ENCODE results near the gene HDAC4.

The HDAC4 gene

DNA sequence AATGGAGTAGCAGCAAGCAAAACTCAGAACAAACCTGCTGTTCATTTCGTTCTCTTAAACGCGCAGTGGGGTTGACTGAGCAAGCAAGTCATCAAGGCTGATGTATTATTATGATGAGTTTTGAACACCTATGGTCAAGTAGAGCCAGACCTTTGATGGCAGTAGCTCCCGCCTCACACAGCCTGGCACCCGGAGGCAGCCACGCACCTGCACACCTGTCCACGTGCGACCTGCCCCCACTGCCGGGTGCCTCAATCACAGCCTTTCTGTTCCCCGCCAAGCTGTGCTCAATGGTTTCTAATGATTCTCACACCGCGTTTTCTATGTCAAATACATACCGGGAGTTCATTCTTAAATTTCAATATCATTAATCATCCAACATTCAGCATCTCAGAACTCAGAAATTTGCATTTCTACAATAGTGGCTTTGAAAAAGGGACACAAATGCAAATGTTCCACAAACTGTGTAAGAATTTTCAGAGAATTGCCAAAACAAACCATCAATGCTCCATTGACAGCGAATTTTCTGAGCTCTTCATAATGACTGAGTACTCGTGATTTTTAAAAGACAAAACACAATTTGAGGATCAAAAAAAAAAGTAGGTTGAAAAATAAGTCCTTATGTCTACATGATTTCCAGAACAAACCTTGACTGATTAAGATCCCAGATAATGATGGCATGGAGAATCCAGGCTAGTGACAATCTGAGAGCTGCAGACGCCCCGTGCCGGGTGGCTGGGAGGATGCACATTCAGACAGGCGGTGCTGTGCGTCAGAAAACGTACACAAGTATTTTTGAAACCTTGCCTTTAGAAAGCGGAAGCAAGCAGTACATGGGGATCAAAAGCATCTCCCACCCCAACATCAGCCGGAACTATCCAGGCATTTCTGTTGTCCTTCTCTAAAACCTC lies 56.6 kb downstream of the HDAC4 start:
- no peak for DNase-seq

DNA sequence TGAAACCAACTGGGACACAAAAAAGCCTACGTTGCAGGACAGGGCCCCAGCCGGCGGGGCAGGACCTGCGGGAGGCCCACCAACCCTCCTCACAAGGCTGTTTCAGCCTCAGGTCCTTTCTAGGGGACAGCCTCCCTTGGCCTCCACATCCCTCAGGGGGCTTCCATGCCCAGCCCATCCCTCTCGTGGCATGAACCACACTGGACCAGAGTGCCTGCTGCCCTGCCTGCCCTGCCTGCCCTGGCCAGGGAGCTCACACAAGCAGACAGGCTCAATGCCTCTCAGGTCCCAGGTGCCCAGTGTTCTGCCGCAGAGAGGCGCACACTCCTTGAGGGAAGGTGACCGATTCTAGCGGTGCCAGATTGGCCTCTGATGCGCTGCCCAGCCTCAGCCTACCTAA lies 57.4 kb downstream of the HDAC4 start:
- DNase-seq, result no peak

DNA sequence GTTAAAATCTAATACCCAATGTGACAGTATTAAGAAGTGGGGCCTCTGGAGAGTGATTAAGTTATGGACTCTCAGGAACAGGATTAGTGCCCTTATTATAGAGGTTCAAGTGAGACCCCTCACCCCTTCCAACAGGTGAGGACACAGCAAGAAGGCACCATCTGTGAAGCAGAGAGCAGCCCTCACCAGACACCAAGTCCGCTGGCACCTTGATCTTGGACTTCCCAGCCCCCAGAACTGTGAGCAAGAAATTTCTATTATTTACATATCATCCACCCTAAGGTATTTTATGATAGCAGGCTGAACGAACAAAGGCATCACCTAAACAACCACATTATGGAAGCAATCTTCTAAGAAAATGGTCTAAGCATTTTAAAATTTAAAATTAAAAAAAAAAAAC lies 59.0 kb downstream of the HDAC4 start:
- no peak for DNase-seq

DNA sequence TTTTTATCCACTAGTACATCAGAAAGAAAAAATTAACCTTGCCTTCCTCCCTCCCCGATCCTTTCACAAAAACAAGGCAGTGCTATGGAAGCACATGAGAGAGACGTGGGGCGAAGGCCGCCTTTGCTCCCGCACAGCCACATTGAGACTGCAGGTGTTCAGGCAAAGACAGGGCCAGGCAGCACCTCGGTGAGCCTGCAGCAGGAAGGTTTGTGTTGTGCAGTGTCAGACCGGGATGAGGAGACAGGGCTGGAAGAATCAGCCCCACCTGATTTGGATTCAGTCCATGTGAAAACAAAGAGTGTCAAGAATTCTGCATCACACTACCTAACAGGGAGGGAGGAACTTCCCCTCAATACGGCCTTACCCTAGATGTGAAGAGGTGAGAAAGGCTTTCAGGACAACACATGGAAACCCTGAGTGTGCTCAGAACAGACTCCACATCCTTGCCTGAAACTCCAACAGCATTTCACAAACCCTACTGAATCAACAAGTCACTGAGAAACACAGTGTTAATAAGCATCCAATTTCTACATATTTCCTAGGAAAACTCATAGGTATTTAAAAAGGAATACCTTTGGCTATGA lies 59.6 kb downstream of the HDAC4 start:
- DNase-seq, result no peak

DNA sequence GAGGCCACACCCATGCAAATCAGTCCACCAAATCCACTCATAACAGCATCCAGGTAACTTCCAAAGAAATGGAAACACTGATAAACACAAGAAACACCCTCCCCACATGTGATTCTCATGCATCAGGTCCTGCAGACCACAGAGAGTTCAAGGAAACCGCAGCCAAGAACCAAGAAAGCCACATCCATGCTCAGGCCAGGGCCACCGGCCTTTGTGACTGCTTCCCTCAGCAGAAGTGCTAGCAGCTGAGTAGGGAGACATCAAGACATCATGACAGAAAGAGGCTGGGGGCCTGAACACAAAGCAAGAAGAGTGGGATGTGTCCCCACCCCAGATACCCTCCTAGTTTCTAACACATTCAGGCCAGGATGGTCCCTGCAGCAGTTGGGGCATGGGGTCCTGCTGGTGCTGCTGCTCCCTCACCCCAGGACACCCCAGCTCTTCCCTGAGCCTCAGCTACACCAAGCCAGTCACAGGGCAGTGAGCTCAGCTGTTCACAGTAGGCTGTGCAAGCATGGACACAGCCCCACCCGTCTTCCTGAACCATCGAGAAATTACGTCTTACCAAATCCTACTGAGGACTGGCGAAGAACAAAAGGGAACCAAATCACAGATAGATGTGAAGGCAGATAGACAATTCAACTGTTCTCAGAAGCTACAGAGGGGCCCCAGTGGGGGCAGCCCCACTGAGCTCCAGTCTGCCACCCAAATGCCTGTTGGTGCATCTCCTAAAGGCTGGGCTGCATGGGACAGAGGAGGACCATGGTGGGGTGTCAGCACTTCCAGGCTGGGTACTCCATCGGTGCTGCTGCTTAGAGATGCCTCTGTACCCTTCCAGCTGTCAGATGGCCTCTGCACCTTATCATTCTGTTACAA lies 60.9 kb downstream of the HDAC4 start:
- no peak for DNase-seq

DNA sequence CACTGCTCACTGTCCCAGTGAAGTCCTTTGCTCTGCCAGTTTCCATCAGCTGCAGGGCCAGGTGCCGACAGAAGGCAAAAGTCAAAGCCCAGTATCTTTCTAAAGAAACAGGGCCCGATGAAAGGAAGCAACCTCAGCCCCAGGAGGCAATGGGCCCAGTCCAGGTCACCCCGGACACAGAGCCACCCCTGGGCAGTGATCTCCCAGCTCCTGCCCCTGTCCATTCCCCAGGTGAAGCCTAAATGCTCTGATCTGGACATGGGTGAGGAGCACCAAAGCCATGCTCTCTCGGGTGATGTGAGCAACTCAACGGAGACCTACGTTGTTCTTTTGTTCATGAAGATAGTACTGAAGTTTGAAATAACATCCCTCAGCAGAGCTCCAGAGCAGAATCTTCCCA lies 61.6 kb downstream of the HDAC4 start:
- no peak for DNase-seq

DNA sequence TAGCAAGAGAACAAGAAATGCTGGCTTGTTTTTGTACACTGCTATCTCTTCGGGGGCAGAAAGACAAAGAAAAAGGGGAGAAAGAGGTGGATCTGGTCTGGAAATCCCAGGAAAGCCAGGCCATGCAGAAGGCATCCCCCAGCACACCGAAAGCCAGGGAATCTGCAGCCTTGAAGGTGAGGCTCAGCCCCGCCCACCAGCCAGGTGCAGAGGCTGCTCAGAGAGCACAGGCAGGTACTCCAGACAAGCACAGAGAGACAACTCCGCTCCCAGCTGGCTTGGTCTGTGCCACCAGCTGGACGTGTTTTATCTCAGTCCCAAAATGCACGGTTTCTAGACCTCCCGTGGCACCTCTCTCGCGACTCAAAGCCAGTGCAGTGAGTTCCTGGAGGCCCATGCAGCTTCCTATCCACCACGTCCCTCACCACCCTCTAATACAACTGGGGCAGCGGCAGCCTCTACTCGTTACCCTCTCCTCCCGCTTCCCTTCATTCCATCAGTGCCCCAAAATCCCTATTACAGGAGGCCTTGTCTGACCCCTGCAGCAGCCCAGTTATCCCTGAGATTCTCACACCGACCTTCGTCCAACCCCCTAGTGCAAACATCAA lies 62.8 kb downstream of the HDAC4 start:
- no peak for DNase-seq

DNA sequence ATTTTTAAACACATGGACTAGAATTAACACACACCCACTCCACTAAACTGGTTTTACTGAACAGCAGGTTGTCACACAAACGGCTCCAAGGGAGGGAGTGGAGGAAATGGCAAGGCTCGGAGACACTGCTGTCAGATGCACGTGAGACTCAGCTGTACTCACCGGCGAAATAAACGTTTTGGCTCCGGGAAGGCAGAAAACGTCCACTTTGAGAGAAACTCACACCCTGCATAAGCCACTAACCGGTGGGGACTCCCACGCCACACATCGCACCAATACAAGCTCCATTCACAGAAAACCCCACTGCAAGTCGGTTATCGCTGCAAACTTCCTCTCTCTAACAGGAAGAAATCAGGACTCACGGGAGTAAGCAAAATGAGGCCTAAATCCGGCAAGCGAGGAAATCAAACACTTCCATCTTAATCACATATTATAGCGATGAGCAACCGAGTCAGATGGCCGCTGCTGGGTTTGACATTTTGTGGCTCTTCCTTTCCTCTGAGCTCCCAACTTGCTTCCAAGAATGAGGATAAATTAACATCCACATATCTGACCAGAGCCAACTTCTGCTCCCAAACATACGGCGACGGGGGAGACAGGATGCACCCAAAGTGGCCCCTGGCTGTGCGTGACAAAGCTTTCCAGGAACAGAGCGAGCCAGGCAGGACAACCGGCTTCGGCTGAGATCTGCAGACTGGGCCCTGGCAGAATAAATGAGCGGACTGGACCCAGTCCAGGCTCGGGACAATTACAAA lies 63.5 kb downstream of the HDAC4 start:
- DNase-seq, result no peak

DNA sequence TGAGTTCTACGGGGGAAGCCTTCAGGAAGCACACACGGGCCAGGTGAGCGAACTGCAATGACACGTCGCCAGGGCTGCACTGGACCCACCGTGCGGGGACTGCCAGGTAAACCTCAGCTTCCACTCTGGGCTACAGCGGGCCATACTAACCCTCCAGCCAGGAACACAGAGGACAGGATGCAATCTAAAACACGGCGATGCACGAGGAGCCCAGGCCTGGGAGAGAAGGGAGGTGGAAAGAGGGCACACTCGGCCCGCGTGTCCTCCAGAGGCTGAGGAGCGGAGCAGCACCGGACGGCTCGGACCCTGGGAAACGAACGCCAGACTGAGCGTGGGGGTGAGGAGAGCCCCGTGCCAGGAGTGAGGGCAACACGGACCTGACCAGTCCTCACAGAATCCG lies 69.3 kb downstream of the HDAC4 start:
- DNase-seq, result no peak

DNA sequence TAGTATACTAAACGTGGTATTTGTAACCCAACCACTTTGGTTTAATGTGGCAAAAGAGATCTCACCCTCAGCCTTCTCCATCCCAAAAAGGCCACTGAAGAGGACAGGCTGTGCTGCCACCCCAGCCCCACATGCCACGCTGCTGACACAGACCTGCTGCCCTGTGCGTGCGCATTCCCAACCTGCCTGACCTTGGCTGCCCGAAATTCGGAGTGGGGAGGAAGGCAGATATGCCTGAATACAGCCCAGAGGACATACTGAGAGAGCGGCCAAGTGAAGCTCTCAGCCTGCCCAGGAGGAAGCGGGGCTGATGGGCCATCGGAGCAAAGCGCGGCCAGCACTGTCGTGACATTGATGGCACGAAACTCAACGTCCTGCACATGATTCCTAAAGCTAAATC lies 70.0 kb downstream of the HDAC4 start:
- no peak for DNase-seq

DNA sequence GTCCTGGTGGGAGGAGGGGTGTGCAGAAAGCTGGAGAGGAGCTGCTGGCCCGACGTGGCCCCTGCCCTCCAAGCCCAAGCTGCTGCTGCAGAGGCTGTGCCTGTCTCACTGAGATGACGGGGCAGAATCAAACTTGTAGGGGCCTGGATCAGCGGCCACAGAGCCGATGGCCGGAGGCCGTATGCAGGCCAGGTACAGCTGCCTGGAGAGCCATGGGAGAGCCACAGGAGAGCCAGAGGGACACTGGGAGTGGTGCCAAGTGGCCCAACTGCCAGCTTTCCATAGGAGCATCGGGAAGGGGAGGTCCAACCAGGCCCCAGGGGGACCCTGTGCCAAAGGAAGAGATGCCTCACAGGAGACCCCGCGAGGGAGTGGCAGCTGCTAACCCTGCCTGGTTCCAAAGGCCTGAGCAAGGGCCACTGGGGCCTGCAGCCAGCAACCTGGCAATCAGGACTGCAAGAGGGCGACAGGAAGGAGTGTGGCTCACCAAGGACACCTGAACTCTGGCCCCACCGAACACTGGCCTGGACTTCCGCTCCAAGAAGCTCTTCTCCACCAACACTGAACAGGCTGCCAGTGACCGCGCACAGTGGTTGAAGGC lies 70.7 kb downstream of the HDAC4 start:
- no peak for DNase-seq

DNA sequence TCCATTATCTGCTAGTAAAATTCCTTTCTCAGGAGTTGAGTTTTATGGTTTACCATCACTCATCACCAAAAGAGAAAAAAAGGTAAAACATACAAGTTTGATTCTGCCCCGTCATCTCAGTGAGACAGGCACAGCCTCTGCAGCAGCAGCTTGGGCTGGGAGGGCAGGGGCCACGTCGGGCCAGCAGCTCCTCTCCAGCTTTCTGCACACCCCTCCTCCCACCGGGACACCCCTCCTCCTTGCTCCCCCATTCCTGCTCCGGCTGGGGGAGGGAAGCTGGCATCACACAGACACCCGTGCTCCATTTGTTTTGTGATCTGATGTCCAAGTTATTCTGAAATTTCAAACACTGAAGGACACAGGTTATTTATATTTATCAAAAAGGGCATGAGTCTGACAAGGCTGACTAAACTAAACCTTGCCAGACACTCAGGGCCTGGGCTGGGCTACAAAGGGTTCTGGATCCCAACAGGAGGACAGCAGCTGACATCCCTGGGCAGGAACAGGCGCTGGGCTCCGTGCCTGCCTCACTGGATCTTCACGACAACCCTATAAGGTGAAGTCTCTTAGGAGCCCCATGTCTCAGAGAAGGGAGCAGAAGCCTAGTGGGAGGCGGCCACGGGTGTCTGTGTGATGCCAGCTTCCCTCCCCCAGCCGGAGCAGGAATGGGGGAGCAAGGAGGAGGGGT lies 71.4 kb downstream of the HDAC4 start:
- no peak for DNase-seq

DNA sequence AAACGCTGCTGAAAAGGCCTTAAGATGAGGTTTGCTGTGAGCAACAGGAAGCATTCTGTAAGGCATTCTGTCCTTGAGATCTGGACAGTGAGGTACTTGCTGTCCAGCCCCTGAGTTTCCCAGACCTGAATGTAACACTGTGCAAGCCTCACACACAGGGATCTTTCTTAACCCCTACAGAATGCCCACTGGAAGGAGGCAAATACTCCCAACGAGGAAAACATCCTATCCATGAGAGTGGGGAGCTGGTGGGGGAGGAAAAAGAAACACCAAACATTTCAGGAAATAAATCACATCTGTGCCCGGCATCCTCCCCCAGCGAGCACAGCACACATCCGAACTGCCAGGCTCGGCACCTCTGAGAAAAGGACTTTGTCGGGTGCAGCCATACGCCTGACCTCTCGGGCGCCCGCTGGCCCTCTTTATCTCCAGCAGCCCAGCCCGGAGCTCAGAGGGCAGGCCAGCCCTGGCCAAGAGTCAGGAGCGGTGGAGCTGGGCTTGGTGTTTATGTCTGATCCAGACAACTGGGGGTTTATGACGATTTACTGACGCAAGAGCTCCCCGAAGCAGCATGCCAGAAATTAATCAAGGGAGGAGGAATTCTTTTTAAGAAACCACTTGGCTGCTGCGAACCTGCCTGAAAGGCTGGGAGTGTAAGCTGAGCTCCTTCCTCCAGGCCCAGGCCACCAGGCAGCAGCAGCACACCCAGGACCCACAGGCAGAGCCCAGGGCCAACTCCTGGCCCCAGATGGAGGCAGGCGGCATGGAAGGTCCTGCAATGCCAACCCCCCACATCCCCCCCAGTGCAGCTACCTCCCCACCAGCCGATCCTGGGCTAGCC lies 72.2 kb downstream of the HDAC4 start:
- DNase-seq, result no peak

DNA sequence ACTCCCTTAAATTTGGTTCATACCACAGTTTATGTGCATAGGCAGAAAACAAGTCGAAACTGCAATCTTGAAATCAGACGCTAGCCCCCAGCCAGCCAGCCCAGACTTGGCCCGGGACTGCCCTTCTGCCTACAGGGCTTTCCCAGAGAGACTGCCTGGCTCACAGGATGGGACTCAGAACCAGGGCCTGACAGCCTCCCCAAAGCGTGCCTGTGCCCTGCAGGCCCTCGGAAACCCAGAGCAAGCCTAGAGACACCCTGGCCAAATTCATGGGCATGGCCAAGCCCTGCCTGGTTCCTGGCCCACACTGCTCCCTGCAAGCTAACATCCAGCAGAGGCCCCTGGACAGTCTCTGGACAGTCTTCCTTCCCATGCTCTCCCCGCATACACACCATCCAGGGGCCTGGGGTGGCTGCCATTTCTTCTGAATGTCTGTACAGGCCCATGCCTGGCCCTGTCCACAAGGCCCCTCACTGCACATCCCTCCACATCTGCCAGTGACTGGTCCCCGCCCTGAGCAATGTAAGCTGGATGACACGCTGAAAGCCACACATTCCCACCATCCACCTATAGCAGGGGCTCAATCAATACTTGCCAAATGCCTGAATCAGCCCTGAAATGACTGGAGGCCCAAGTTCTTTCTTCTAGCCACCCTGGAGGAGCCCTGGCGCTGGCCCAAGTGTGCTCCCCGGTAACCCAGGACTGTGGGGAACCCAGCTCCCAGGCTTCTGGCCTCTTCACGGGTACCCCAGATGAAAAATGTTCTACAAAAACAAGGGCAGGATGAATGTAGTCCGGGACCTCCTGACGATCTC lies 73.1 kb downstream of the HDAC4 start:
- no peak for DNase-seq

DNA sequence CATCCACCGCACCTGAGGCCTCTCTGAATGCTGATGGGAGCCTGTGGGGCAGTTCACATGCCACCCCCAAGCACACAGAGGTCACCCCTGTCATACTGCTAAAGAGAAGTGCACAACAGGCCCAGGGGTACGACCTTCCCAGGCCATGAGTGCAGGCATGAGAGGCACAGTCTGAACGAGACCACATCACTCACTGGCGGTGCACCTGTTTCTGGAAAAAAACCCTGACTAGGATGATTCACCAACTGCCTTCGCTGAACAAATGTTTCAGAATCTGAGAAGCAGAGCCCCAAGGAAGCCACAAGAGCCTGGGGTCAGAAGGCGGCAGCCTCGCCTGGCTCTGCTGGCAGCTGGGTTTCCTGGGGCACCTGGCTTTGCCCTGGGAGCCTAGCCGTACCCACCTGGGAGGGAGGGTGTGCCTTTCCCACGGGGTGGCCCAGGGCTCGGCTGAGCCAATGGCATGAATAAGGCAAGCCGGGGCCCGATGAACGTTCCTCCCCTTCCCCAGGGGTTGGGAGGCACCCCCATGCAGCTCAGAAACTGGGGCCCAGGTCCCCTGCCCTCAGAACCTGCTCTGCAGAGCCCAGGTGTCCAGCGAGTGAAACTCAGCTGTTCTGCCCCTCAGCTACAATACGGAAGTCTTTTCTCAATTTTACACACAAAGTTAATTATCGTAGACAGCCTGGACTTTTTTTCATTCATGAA lies 73.8 kb downstream of the HDAC4 start:
- no peak for DNase-seq

DNA sequence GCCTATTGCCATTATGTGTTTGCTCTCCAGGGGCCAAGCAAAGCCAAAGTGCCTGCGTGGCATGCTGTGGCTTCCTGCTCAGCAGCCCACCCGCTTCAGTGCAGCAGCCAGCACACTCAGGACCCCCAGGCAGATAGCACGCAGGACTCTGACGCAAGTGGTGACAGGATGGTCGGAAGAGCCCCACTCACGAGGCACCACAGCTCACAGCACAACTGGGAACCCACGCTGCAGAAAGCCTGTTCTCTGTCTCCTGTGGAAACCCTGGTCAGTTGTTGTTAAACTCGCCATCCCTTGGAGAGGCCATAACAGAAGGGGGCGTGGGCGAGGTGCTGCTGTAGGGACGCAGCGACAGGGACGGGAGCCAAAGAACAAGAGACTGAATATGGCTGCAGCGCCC lies 76.4 kb downstream of the HDAC4 start:
- no peak for DNase-seq

DNA sequence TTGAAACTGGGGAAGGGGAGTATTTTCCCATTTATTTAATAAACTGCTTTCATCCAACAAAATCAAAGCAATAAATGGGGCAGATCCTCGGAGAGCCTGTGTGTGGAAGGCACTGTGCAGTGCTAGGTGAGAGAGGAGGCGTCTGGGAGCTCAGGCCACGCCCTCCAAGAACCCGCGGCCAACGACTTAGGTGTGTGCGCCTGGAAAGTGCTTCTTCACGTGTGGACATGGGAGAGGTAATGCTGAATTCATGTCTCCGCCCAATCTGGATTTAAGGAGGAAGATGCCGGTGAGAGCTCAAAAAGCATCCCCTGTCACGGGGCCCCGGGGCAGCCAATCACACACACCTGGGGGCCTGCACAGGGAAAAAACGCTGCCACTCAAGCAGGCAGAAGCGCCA lies 77.4 kb downstream of the HDAC4 start:
- DNase-seq, result no peak

DNA sequence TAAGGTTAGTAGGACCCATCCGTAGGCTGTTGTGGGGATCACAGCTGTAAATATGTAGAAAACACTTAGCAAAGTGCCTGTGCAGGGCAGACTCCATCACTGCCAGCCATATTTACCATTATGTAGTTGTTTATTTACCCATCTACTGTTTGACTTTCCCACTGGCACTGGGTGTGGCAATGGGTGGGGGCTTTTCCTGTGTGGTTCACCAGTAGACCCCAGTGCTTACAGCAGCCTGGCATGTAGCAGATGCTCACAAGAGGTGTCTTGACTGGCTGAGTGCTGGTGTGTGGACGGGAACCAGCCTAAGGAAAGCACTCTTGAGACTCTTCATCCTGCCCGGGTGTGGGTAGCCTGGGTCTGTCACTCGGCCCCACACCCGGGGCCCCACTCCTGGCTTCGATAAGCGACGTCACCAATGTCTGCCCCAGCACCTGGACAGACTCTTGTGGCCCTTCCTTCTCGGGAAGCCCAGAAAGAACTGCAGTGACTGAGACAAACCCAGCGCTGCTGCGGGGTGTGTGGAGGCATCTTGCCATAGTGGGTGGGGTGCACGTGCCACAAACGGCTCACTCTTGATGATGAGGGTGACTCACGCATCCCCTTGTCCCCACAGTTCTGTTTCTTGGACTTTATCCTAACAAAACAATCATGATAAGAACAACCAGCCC lies 78.3 kb downstream of the HDAC4 start:
- no peak for DNase-seq
